Activated naive CD8-positive, alpha-beta T cell treated with anti-CD3 and anti-CD28 coated beads, Interleukin-2, amount 10 ng/mL, durations not matched to agents 7 days and 5 days (primary cell): ENCODE measurements around the gene MIEN1. TPM values are rescaled to one million over a fixed set of nuclear protein-coding genes. Genes with fewer than 3 reads are reported as not detected.

ENCODE experiments used
- ATAC-seq: fragments of 150-1000 bp; cut with Tn5 transposase; one replicate; pipeline ENCODE4 v1.10.0; 2021; ENCODE audit warnings: low read depth, moderate library complexity
- POLR2A ChIA-PET: fragments of 350-600 bp; sonication (Branson Sonifier 250); formaldehyde crosslinking; loops from one replicate; lab custom pipeline; 2021; ENCODE audit warnings: antibody characterized with exemption; lab: Charles Lee
- DNase-seq: peaks from one replicate; pipeline ENCODE4 v3.0.0; 2021
- H3K27ac Mint-ChIP-seq: one replicate; pipeline ENCODE4 v1.8.0; 2022; ENCODE audit warnings: mild to moderate bottlenecking, mixed read lengths
- H3K27me3 Mint-ChIP-seq: one replicate; pipeline ENCODE4 v1.8.0; 2022; ENCODE audit warnings: mild to moderate bottlenecking, moderate library complexity, mixed read lengths
- H3K36me3 Mint-ChIP-seq: one replicate; pipeline ENCODE4 v1.8.0; 2021; ENCODE audit warnings: mild to moderate bottlenecking, mixed read lengths
- H3K4me1 Mint-ChIP-seq: one replicate; pipeline ENCODE4 v1.8.0; 2021; ENCODE audit warnings: mixed read lengths
- H3K4me3 Mint-ChIP-seq: one replicate; pipeline ENCODE4 v1.8.0; 2022; ENCODE audit warnings: mild to moderate bottlenecking, moderate library complexity, mixed read lengths
- H3K9me3 Mint-ChIP-seq: one replicate; pipeline ENCODE4 v1.8.0; 2021; ENCODE audit warnings: mixed read lengths
- total RNA-seq, 2 experiments: library from RNA; stranded (reverse); gene quantifications; one replicate each; pipeline ENCODE4 v1.2.3, GENCODE V29; 2021

The MIEN1 gene
- total RNA-seq, 2 experiments from 2014 or later = 38.1 to 38.6 TPM

GRCh38 chr17:39742856-39743436 lies 12.6 kb upstream of the MIEN1 start:
- no peaks in the 10 kb centered on the region for H3K9me3 Mint-ChIP-seq

GRCh38 chr17:39742126-39742855 lies 12.0 kb upstream of the MIEN1 start:
- H3K36me3 Mint-ChIP-seq = no peaks in the 10 kb centered on the region
- H3K27ac Mint-ChIP-seq = no peak overlapping the region
- no peak overlapping the region for H3K4me3 Mint-ChIP-seq
- no peak for DNase-seq
- H3K9me3 Mint-ChIP-seq = no peaks in the 10 kb centered on the region
- ATAC-seq = no peak
- peaks cover 17% of the 10 kb centered on the region for H3K4me1 Mint-ChIP-seq
- H3K27me3 Mint-ChIP-seq = peaks cover 5% of the 10 kb centered on the region
- POLR2A ChIA-PET = no interaction called here

More at GRCh38 chr17:39742856-39743436, 12.6 kb upstream of the MIEN1 start:
- POLR2A ChIA-PET = no interaction called here
- Mint-ChIP-seq H3K4me3 (no peak overlapping the region), H3K27me3 (peaks cover 5% of the 10 kb centered on the region), H3K27ac (no peak overlapping the region), H3K36me3 (no peaks in the 10 kb centered on the region), H3K4me1 (peaks cover 17% of the 10 kb centered on the region)
- ATAC-seq (no peak), DNase-seq (no peak)

- POLR2A ChIA-PET = no interaction called here
- no peaks in the 10 kb centered on the region for H3K36me3 Mint-ChIP-seq
- DNase-seq = no peak
- H3K27me3 Mint-ChIP-seq = peaks cover 5% of the 10 kb centered on the region
- H3K9me3 Mint-ChIP-seq = no peaks in the 10 kb centered on the region
- H3K4me3 Mint-ChIP-seq = no peak overlapping the region
- no peak overlapping the region for H3K27ac Mint-ChIP-seq
- no peak for ATAC-seq
- peaks cover 17% of the 10 kb centered on the region for H3K4me1 Mint-ChIP-seq
Observed at GRCh38 chr17:39740357-39741111, 10.2 kb upstream of the MIEN1 start.

GRCh38 chr17:39739885-39740356 lies 9.6 kb upstream of the MIEN1 start:
- Mint-ChIP-seq H3K36me3 (no peaks in the 10 kb centered on the region), H3K4me3 (no peak overlapping the region), H3K4me1 (peaks cover 17% of the 10 kb centered on the region), H3K9me3 (no peaks in the 10 kb centered on the region), H3K27ac (no peak overlapping the region), H3K27me3 (peaks cover 5% of the 10 kb centered on the region)
- POLR2A ChIA-PET = no interaction called here
- DNase-seq (no peak), ATAC-seq (no peak)

GRCh38 chr17:39738983-39739884 lies 8.9 kb upstream of the MIEN1 start:
- H3K4me3 Mint-ChIP-seq = peak overlapping the region; percentile 82
- DNase-seq (no peak), ATAC-seq (peak; percentile 15)
- POLR2A ChIA-PET = no interaction called here
- no peak overlapping the region for H3K27ac Mint-ChIP-seq
- H3K36me3 Mint-ChIP-seq = no peaks in the 10 kb centered on the region
- peaks cover 19% of the 10 kb centered on the region for H3K4me1 Mint-ChIP-seq
- H3K9me3 Mint-ChIP-seq = no peaks in the 10 kb centered on the region
- H3K27me3 Mint-ChIP-seq = peaks cover 5% of the 10 kb centered on the region

GRCh38 chr17:39738568-39738901 lies 8.2 kb upstream of the MIEN1 start:
- H3K4me3 Mint-ChIP-seq = peak overlapping the region; percentile 82
- peak; percentile 67 for ATAC-seq
- peak overlapping the region; percentile 36 for H3K27ac Mint-ChIP-seq
- no peaks in the 10 kb centered on the region for H3K36me3 Mint-ChIP-seq
- no peak for DNase-seq
- H3K9me3 Mint-ChIP-seq = no peaks in the 10 kb centered on the region
- H3K4me1 Mint-ChIP-seq = peaks cover 19% of the 10 kb centered on the region
- H3K27me3 Mint-ChIP-seq = peaks cover 9% of the 10 kb centered on the region
- POLR2A ChIA-PET = no interaction called here

GRCh38 chr17:39737760-39738567 lies 7.6 kb upstream of the MIEN1 start, which contains the start of gene GRB7:
Gene GRB7, plus strand, starts transcription at chr17:39737938. Its CDS starts 4,364 bp downstream, at chr17:39742302.
- peak within 1 kb of the TSS; percentile 36 for H3K27ac Mint-ChIP-seq
- peaks cover 19% of the 10 kb centered on the region for H3K4me1 Mint-ChIP-seq
- peaks cover 11% of the 10 kb centered on the region for H3K27me3 Mint-ChIP-seq
- H3K36me3 Mint-ChIP-seq = no peaks in the 10 kb centered on the region
- H3K4me3 Mint-ChIP-seq = peak within 1 kb of the TSS; percentile 82
- POLR2A ChIA-PET = no interaction called here
- DNase-seq = no peak
- no peaks in the 10 kb centered on the region for H3K9me3 Mint-ChIP-seq
- peak; percentile 16 for ATAC-seq

GRCh38 chr17:39737206-39737759 lies 7.0 kb upstream of the MIEN1 start:
- Mint-ChIP-seq H3K36me3 (no peaks in the 10 kb centered on the region), H3K4me3 (no peak overlapping the region), H3K9me3 (no peaks in the 10 kb centered on the region), H3K27me3 (peaks cover 13% of the 10 kb centered on the region), H3K27ac (no peak overlapping the region), H3K4me1 (peaks cover 20% of the 10 kb centered on the region)
- no peak for DNase-seq
- POLR2A ChIA-PET = no interaction called here
- ATAC-seq = no peak

- H3K9me3 Mint-ChIP-seq = no peaks in the 10 kb centered on the region
- no peaks in the 10 kb centered on the region for H3K36me3 Mint-ChIP-seq
- H3K27ac Mint-ChIP-seq = no peak overlapping the region
- H3K27me3 Mint-ChIP-seq = peaks cover 13% of the 10 kb centered on the region
- DNase-seq (no peak), ATAC-seq (no peak)
- peaks cover 20% of the 10 kb centered on the region for H3K4me1 Mint-ChIP-seq
- H3K4me3 Mint-ChIP-seq = no peak overlapping the region
- POLR2A ChIA-PET = no interaction called here
Observed at GRCh38 chr17:39736319-39737165, 6.2 kb upstream of the MIEN1 start.

- no peak for ATAC-seq
- Mint-ChIP-seq H3K9me3 (no peaks in the 10 kb centered on the region), H3K36me3 (no peaks in the 10 kb centered on the region), H3K4me1 (peaks cover 16% of the 10 kb centered on the region), H3K27ac (no peak overlapping the region), H3K4me3 (no peak overlapping the region), H3K27me3 (peaks cover 13% of the 10 kb centered on the region)
- no peak for DNase-seq
- POLR2A ChIA-PET = no interaction called here
Observed at GRCh38 chr17:39735882-39736281, 5.5 kb upstream of the MIEN1 start.

- Mint-ChIP-seq H3K9me3 (no peaks in the 10 kb centered on the region), H3K4me3 (no peak overlapping the region), H3K27me3 (peaks cover 7% of the 10 kb centered on the region), H3K27ac (peak overlapping the region; percentile 57), H3K36me3 (peaks cover 4% of the 10 kb centered on the region), H3K4me1 (peaks cover 12% of the 10 kb centered on the region)
- no peak for DNase-seq
- ATAC-seq = no peak
- POLR2A ChIA-PET = interaction anchor here (1.2 kb wide), 1 partner anchor 45 kb away, joined by 3 read pairs; the partner anchor contains the start of gene PGAP3
Observed at GRCh38 chr17:39732586-39732985, 2.3 kb upstream of the MIEN1 start.
